ENCODE results near the gene GNPTG.

The GNPTG gene

DNA sequence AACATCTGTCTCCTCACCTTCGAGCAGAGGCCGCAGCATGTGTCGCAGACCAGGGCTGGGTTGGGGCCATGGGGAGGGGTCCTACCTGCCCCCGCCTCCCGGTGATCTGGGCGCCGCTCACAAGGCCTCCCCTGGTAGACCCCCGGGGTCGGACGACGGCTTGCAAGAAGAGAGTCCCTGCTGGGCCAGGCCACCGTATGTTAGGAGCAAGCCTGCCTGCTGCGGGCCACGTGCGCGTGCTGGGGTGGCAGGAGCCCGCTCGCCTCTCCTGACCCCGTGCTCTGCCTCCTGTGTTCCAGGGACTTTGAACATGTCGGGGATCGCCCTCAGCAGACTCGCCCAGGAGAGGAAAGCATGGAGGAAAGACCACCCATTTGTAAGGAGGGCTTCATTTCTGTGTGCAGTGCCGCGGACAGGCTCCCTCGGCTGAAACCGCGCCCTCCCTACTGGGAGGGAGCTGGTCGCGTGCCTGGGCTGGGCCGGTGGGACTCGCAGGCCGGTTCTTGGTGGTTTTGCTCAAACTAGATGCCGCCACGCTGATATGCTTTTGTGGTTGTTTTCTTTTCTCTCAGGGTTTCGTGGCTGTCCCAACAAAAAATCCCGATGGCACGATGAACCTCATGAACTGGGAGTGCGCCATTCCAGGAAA, 37.9 kb upstream of the GNPTG start:
- H3K4me3 ChIP-seq = no peak overlapping the region
- DNase-seq (ENCODE audit: low spot score) = no peak
- TF ChIP-seq, protein P1, sequence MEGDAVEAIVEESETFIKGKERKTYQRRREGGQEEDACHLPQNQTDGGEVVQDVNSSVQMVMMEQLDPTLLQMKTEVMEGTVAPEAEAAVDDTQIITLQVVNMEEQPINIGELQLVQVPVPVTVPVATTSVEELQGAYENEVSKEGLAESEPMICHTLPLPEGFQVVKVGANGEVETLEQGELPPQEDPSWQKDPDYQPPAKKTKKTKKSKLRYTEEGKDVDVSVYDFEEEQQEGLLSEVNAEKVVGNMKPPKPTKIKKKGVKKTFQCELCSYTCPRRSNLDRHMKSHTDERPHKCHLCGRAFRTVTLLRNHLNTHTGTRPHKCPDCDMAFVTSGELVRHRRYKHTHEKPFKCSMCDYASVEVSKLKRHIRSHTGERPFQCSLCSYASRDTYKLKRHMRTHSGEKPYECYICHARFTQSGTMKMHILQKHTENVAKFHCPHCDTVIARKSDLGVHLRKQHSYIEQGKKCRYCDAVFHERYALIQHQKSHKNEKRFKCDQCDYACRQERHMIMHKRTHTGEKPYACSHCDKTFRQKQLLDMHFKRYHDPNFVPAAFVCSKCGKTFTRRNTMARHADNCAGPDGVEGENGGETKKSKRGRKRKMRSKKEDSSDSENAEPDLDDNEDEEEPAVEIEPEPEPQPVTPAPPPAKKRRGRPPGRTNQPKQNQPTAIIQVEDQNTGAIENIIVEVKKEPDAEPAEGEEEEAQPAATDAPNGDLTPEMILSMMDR (IDR thresholded peaks at IDR 0.05) = no peak
- H3K27ac ChIP-seq = no peak overlapping the region

DNA sequence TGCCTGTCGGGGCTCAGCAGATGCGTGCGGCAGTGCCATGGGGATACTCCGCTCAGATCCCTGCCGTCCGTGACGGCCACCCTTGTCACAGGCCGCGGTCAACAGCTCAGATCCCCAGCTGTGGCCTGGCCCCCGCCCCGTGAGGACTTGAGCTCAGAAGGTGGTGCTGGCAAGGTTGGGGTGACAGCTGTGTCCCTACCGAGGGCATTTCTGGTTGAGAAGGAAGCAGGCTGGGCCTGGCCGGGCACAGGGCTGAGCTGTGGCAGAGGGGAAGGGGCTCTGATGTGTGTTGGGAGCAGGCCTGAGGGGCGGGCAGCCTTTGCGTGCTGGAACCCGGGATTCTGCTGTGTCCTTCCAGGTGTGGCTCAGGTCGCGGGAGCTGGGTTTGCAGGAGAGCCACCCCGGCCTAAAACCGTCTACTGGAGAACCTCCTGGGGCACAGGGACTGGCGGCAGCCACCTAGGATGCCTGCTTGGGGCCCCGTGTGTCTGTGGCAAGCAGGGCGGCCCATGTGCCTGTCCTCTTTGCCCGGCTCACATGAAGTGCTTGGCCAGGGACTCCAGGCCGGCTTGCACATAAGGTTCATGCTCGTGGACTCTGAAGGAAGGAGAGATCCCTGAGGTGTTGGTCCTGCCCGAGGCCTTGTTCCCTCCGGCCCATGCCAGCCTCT, 37.2 kb upstream of the GNPTG start:
- Histone ChIP-seq H3K27ac (no peak overlapping the region), H3K4me3 (no peak overlapping the region)
- TF ChIP-seq, protein P1 (IDR thresholded peaks at IDR 0.05) = no peak
- DNase-seq (ENCODE audit: low spot score) = no peak

DNA sequence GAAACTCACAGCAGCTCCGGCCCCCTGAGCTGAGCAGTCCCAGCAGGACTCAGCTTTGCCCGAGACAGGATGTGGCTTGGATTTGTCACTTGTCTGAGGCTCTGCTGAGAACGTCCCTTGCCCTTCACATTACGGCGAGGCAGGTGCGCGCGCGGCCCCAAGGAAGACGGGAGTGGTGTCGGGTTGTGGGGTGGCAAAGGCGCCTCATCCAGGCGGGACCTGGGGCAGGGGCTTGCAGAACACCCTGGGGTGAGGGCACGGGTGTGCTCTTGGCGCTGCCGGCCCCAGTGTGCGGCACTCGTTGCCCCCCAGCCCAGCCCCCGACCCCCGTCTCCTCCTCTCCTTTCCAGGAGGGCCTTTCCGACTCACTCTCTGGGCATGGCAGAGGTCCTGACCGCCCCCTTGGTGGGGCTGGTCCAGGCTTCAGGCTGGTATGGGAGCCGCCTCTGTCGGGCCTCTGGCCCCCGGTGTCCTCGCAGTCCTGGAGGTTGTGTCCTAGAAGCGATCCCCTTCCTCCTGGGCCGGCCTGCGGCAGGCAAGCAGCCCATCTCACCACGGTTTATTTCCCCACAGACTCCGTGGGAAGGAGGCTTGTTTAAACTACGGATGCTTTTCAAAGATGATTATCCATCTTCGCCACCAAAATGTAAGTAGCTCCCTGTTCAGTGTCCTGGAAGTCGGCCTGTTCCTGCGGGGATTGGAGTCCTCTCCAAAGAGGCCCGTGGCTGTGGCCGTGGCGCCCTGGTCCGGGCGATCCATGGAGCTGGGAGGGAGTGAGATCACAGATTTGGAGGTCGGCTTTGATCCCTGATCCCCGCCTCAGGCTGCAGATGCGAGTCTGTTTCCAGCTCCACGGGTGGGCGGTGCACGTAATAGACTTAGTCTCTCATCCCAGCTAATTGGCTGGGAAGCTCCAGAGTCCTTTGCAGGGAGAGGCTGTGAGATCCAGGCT, 36.4 kb upstream of the GNPTG start:
- DNase-seq (ENCODE audit: low spot score) = no peak
- TF ChIP-seq, protein P1 (IDR thresholded peaks at IDR 0.05) = no peak

DNA sequence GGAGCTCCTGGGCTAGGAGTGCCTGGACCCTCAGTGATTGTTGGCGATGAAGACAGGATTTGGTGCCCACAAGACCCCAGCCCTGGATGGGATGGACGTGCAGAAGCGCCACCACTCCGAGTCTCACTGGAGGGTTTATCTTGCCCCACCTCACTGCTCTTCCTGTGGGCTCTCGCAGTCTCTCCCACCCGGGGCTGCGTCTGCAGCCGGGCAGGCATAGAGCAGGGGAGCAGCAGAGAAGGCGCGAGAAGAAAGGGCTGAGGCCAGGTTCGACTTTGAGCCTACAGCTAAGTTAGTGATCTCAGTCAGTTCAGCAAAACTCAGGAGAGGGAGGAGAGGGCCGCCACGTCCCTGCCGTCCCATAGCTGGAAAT, 35.7 kb upstream of the GNPTG start:
- TF ChIP-seq, protein P1 (IDR thresholded peaks at IDR 0.05) = no peak
- Histone ChIP-seq H3K4me3 (no peak overlapping the region), H3K27ac (no peak overlapping the region)
- no peak for DNase-seq (ENCODE audit: low spot score)

More for the DNA sequence above, 36.4 kb upstream of the GNPTG start:
- H3K27ac ChIP-seq = no peak overlapping the region
- no peak overlapping the region for H3K4me3 ChIP-seq

DNA sequence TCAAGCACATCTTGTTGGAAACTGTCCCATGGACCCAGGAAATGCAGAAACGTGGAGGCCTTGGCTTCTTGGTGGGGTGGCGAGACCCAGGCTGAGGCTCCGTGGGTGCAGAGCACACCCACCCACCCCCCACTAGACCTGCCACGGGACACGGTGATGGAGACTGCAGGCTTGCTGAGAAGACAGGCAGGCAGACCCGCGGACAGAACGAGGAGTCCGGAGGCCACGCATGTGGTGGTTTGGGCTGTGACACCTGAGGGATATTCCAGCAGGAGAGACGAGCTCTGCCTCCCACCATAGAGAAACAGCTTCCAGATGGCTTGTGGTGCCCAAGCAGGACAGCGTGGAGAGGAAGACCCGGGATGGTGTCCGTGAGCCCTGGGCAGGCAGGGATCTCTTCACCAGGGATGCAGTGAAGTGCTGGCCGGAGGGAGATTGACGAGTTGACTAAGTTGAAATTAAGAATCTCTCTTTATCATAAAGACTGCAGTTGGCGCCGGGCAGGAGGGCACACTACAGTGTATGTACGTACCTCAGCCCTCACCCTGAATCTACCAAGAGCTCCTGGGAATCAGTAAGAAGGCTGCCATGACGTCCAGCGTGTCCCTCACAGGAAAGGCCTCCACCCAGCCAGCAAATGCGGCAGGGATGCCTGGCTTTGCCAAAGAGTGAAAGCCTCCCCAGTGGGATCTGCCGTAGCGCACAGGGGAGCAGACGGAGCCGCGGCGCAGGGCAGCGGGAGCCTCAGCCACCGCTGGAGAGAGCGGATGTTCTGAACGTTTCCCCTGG, 34.1 kb upstream of the GNPTG start:
- no peak overlapping the region for H3K27ac ChIP-seq
- TF ChIP-seq, protein P1 (IDR thresholded peaks at IDR 0.05) = no peak
- no peak for DNase-seq (ENCODE audit: low spot score)
- H3K4me3 ChIP-seq = no peak overlapping the region

DNA sequence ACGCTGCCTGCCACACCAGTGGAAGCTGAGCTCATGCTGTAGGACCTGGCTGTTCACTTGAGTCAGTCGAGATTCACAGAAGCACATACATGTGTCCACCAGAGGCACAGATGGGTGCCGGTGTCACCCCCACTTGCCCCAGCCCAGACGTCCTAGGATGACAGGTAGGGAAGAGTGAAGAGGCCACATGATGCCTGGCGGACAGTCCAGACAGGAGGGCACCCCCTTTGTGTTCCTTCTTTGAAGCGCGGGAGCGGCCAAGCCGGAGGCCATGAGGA, 33.5 kb upstream of the GNPTG start:
- no peak for DNase-seq (ENCODE audit: low spot score)
- Histone ChIP-seq H3K4me3 (no peak overlapping the region), H3K27ac (no peak overlapping the region)
- TF ChIP-seq, protein P1 (IDR thresholded peaks at IDR 0.05) = no peak

Measured in coronary artery (tissue), 2 donors.